GM18507 (cell line): Measurements from ENCODE around the gene RFC1.

Source experiments
- DNase-seq: peaks from one replicate; pipeline ENCODE4 v3.0.0; 2011; ENCODE audit warnings: low read depth; ENCODE audit not compliant: insufficient read length; ENCODE audit errors: extremely low spot score
- FAIRE-seq: peaks from 2 replicates; lab custom pipeline; 2011; peaks lifted over from hg19 to GRCh38; lab: Jason Lieb, UNC

Gene RFC1

DNA sequence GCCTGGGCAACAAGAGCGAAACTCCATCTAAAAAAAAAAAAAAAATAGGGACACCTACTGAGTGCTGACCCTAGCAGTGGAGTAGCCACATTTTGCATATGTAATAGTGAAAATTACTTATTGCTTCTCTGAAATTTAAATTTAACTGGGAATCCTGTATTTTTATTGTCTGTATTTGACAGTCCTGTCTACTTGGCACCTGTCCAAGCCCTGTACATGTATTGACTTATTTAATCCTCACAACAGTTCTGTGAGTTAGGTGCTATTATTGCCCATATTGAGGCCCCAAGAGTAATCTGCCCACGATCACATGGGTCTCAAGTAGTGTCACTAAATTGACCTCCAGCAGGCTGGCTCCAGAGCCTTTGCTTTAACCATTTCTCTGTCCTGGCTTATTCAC is 102.3 kb downstream of the RFC1 start:
- FAIRE-seq (no peak), DNase-seq (no peak)

DNA sequence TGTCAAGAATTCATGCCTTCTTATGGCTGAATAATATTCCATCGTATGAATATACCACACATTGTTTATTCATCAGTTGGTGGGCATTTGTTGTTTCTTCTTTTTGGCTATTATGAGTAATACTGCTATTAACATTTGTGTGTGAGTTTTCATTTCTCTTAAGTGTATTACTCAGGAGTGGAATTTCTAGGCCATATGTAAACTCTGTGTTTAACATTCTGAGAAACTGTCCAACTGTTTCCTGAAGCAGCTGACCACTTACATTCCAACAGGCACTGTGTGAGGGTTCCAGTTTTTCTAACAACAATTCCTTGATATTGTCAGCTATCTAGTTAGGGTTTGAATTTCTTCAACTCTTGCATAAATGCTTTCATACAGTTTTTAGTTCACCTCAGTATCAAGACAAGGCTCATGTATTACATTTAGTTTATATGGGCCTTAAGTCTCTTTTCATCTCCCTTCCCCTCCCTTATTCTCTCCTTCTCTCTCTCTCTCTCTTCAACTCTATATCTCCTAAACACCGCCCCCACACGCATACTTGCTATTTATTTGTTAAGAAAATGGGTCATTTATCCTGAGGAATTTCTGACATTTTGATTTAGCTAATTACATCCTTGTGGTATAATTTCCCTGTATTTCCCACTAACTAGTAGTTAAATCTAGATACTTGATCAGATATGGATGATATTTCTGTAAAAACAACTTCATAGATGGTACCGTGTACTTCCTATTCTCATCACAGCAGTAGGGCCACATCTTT is 106.4 kb downstream of the RFC1 start:
- no peak for DNase-seq
- no peak for FAIRE-seq

DNA sequence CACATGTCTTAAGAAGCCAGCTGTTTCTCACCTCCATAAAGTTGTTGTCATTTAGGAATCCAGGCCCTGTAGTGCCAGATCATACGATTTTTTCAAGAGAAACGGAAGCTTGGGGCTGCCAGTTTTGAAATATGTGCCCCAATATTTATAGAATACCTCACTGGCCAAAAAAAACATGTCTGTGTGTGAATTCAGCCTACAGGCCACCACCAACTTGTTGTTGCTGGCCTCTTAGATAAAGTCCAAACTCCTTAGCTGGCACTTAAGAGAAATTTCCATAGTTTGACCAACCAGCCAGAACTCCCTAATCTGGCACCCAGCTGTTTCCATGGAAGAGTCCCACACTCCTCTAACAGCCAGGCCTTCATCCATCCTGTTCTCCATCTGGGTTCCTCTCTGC is 109.7 kb downstream of the RFC1 start:
- FAIRE-seq: no peak

DNA sequence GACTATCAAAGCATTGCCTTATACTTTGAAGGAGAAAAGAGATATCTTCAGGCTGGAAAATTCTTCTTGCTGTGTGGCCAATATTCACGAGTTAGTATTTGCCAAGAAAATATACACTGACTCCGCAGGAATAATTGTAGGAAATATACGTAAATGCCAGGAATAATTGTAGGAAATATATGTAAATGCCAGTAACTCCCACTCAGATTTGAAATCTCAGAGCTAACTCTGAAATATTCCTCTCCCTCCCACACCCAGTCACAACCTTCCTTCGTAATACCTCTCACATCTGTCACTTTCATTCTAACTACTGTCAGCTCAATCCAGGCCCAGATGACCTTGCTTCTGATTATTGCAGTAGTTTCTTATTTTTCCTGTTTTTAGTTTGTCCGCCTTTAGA is 110.3 kb downstream of the RFC1 start:
- DNase-seq (no peak), FAIRE-seq (peak; percentile 48)

More for the DNA sequence above, 109.7 kb downstream of the RFC1 start:
- no peak for DNase-seq

DNA sequence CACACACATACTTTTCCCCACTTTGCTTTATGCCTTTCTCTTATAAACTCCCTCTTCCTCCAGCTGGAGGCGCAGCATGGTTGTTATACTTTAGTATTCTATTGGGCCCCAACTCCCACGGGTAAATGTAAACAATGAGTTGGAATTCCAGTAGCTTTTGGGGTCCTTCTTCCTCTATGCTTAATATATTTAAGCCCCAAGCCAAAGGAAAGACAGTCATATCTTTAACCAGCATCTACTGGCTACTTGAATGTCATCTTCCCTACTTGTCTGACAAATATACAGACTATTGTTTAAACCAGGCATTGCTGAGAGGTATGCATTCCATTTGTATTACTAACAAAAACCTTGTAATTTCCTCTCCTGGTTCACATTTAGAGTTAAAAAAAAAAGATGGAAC is 110.9 kb downstream of the RFC1 start:
- FAIRE-seq (no peak), DNase-seq (no peak)

DNA sequence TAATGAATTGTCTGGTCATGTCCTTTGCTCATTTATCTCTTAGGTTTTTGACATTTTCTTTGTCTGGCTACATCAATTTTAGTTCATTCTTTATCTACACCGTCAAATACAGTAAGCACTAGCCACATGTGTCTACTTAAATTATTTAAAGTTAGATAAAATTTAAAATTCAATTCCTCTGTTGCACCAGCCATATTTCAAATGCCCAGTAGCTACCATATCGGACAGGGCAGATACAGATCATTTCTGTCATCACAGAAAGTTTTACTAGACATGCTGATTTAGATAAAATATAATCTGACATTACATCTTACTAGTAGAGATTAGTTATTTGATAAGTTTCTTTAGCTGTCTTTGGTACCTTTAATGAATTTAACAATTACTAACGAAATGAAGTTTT is 122.7 kb downstream of the RFC1 start:
- DNase-seq: no peak
- no peak for FAIRE-seq
